SK-N-MC (cell line): ENCODE data around the gene ZDHHC6.

Experiments used
- EZH2 ChIP-seq: fragments of 200-600 bp; sonication (generic); IDR thresholded peaks from one replicate; pipeline ENCODE4 v1.6.1; 2017; ENCODE audit warnings: antibody characterized with exemption
- FOXP2 ChIP-seq: optimal IDR thresholded peaks from 2 replicates; pipeline ENCODE3; 2011; ENCODE audit warnings: mild to moderate bottlenecking, moderate library complexity; ENCODE audit not compliant: insufficient read depth; ENCODE audit errors: extremely low read length, control extremely low read depth
- POLR2AphosphoS5 ChIP-seq: IDR thresholded peaks from 2 replicates; pipeline ENCODE4 v1.6.1; 2012; ENCODE audit warnings: mild to moderate bottlenecking, low read depth, low read length, borderline replicate concordance

GRCh38 chr10:112389271-112389822 is 57.4 kb downstream of the ZDHHC6 start:
- TF ChIP-seq POLR2AphosphoS5, result no peak
- TF ChIP-seq EZH2, result no peak
- no peak for TF ChIP-seq FOXP2
